Measurements from ENCODE around the gene CDK9. TPM values are rescaled to one million over a fixed set of nuclear protein-coding genes. Genes with fewer than 3 reads are reported as not detected.

CDK9 gene
- total RNA-seq, 4 donors from 2014 or later: 60.7 to 96.3 (median 70.7) TPM

- no peak for TF ChIP-seq POLR2A (IDR thresholded peaks at IDR 0.05)
- TF ChIP-seq, protein P1, sequence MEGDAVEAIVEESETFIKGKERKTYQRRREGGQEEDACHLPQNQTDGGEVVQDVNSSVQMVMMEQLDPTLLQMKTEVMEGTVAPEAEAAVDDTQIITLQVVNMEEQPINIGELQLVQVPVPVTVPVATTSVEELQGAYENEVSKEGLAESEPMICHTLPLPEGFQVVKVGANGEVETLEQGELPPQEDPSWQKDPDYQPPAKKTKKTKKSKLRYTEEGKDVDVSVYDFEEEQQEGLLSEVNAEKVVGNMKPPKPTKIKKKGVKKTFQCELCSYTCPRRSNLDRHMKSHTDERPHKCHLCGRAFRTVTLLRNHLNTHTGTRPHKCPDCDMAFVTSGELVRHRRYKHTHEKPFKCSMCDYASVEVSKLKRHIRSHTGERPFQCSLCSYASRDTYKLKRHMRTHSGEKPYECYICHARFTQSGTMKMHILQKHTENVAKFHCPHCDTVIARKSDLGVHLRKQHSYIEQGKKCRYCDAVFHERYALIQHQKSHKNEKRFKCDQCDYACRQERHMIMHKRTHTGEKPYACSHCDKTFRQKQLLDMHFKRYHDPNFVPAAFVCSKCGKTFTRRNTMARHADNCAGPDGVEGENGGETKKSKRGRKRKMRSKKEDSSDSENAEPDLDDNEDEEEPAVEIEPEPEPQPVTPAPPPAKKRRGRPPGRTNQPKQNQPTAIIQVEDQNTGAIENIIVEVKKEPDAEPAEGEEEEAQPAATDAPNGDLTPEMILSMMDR (IDR thresholded peaks at IDR 0.05): no peak
- 67 to 78% methylated on average over 9 of the region's 9 CpGs for WGBS, 2 donors
- intact Hi-C loops (cut with DNase I; ENCODE audit: low total_unique reads): no loop called here
- no peak overlapping the region for H3K4me3 ChIP-seq (ENCODE audit: low read depth, poor library complexity, severe bottlenecking)
- DNase-seq (ENCODE audit: low spot score in 2 of 2): no peak
These were observed 27.9 kb downstream of the CDK9 start for GRCh38 chr9:127813686-127814226.

DNA sequence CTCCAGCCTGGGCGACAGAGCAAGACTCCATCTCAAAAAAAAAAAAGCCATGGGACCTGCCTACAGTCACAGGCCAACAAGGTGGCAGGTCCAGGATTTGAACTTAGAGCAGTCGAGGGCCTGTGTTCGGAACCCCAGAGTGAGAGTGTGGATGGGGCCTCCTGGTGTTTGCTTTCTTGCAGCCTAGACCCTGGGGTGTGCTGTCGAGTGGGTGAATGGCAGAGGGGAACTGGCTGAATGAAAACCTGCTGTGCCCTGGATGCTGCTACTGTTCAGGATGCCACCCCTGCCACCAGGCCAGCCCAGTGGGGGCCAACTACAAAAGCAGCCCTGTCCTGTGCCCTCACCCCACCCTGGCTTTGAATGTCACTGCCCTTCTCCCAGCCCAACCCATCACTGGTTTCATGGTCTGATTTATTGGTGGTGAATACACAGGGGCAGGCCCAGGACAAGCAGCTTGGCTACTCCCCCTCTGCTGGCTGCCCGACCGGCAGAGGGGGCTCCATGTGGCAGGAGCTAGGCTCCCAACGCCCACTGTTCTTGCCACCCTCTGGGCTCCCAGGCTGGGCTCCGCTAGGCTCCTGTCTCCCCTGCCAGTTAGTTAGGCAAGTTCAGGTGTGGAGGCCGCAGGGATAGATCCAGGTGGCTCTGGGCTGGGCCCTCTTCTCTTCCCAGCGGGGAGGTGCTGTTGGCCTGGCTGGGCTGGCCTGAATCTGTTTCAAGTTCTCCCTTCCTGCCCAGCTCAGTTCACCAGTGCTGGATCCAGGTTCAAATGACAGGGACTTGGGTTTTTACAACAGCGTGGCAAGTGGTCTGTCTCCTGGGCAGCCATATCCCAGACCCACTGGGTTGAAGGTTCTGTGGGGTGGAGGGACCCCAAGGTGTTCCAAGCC is 29.0 kb downstream of the CDK9 start:
- TF ChIP-seq, protein P1 (IDR thresholded peaks at IDR 0.05): no peak
- TF ChIP-seq POLR2A (IDR thresholded peaks at IDR 0.05): no peak
- 84 to 89% methylated on average over 10 to 11 of the region's 11 CpGs for WGBS, 2 donors
- no peak overlapping the region for H3K4me3 ChIP-seq (ENCODE audit: low read depth, poor library complexity, severe bottlenecking)
- intact Hi-C loops (cut with DNase I; ENCODE audit: low total_unique reads): no loop called here
- DNase-seq (ENCODE audit: low spot score in 2 of 2): no peak

DNA sequence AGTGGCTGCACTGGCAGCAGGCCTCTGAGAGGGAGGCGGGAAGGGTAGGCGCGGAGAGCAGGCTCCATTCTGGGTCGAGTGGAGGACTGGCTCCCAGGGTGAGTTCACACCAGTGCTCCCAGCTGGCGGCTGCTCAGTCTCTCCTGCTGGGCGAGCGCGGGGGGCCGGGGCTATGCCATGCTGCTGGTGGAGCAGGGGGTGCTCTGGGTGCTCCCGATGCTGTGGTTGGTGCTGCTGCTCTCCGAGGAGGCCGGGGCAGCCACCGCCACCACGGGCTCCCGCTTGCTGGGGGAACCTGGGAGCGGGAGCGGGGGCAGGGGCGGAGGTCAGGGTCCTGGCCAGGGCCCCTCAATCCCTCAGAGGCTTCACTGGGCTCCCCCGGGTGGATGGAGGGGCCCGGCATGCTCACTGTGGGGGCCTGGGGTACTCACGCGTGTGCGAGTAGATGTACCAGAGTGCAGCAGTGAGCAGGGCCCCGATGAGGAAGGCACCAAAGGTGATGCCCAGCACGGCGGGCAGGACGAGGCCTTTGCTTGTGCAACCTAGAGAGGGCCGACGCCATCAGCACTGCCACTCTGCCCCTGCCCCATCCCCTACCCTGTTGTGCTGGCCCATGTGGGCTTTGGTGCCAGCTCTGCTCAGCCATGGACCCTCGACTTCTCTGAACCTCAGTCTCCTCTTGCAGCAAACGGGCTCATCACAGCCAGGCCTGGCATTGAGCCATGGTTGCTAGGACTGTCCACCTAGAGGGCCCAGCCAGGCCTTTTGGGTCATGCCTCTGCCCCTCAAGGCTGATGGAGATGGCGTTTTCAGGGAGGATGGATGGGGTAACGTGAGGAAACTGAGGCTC is 29.9 kb downstream of the CDK9 start:
- no peak overlapping the region for H3K4me3 ChIP-seq (ENCODE audit: low read depth, poor library complexity, severe bottlenecking)
- WGBS, 2 donors: 85 to 87% methylated on average over 9 to 27 of the region's 33 CpGs
- no peak for DNase-seq (ENCODE audit: low spot score in 2 of 2)
- TF ChIP-seq, protein P1 (IDR thresholded peaks at IDR 0.05): no peak
- TF ChIP-seq POLR2A (IDR thresholded peaks at IDR 0.05): no peak
- intact Hi-C loops (cut with DNase I; ENCODE audit: low total_unique reads): no loop called here

GRCh38 chr9:127816362-127816725 is 30.5 kb downstream of the CDK9 start:
- WGBS, 2 donors: 73 to 83% methylated on average over 3 of the region's 3 CpGs
- no peak for DNase-seq (ENCODE audit: low spot score in 2 of 2)
- intact Hi-C loops (cut with DNase I; ENCODE audit: low total_unique reads): no loop called here
- no peak for TF ChIP-seq POLR2A (IDR thresholded peaks at IDR 0.05)
- no peak overlapping the region for H3K4me3 ChIP-seq (ENCODE audit: low read depth, poor library complexity, severe bottlenecking)

DNA sequence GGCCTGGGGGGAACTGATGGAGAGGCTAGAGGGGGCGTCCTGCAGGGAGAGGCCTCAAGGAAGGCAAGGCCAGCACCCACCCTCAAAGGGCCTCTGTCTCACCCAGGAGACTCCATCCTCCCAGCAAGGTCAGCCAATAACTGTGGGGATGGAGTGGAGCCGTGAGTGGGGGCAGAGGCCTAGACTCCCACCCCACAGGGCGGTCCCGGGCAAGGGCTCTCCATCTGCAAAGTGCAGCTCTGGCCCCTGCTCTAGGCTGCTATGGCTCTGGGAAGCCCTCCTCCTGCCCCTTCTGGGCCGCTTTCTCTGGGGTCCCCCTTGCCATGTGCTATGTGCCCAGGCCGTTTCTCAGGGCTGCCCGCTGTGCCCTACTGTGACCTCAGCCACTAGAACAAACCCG is 30.9 kb downstream of the CDK9 start:
- H3K4me3 ChIP-seq (ENCODE audit: low read depth, poor library complexity, severe bottlenecking): no peak overlapping the region
- no peak for DNase-seq (ENCODE audit: low spot score in 2 of 2)
- WGBS, 2 donors: 79 to 89% methylated on average over 7 to 8 of the region's 8 CpGs
- no peak for TF ChIP-seq POLR2A (IDR thresholded peaks at IDR 0.05)
- TF ChIP-seq, protein P1 (IDR thresholded peaks at IDR 0.05): no peak
- intact Hi-C loops (cut with DNase I; ENCODE audit: low total_unique reads): no loop called here
